Esophagus squamous epithelium (tissue), 4 donors: ENCODE measurements around the gene FRMD1.

Experiments
- CTCF ChIP-seq, 6 experiments: fragments of 450-650 bp in 4 of 6; fragments of 200-600 bp in 2 of 6; sonication (generic) in 2 of 6; IDR thresholded peaks; one replicate each; pipeline ENCODE4 v1.5.1; 2016 to 2019; ENCODE audit warnings: antibody characterized with exemption in 6 of 6, mild to moderate bottlenecking in 4 of 6, moderate library complexity in 4 of 6
- POLR2A ChIP-seq, 4 donors: fragments of 450-650 bp; IDR thresholded peaks; one replicate each; pipeline ENCODE4 v1.6.1; 2017; ENCODE audit warnings: antibody characterized with exemption in 4 of 4, mild to moderate bottlenecking in 4 of 4, moderate library complexity in 3 of 4

- TF ChIP-seq POLR2A (IDR thresholded peaks at IDR 0.05): no peak
- TF ChIP-seq CTCF (IDR thresholded peaks at IDR 0.05): no peak
Observed at GRCh38 chr6:168005796-168006195, 73.2 kb downstream of the FRMD1 start.
